Suprapubic skin (tissue), 3 donors: Measurements from ENCODE around the gene VAMP3.

Experiments used
- CTCF ChIP-seq, 2 donors: fragments of 200-600 bp in 1 of 2; fragments of 450-650 bp in 1 of 2; sonication (generic) in 1 of 2; IDR thresholded peaks; one replicate each; pipeline ENCODE4 v1.5.1; 2016 to 2019; ENCODE audit warnings: antibody characterized with exemption in 2 of 2, mild to moderate bottlenecking in 1 of 2, moderate library complexity in 1 of 2
- POLR2A ChIP-seq, 2 donors: fragments of 450-650 bp; IDR thresholded peaks; one replicate each; pipeline ENCODE4 v1.6.1; 2017; ENCODE audit warnings: antibody characterized with exemption in 2 of 2, mild to moderate bottlenecking in 2 of 2, moderate library complexity in 2 of 2

DNA sequence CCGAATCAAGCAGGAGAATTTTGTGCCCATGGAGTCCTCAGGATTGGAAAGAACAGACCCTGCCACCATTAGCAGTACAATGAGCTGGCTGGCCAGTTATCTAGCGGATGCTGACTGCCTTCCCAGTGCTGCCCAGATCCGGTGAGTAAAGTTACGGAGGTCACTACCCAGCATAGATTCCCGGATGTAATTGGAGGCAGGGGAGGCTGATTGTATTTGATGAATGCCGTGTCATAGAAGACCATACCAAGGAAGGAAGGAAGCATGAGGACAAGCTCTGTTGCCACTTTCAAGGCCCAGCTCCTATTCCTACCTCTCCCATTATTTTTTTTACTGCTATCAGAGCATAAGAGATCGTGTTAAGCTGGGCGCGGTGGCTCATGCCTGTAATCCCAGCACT is 26.2 kb upstream of the VAMP3 start:
- TF ChIP-seq CTCF (IDR thresholded peaks at IDR 0.05), result no peak
- TF ChIP-seq POLR2A (IDR thresholded peaks at IDR 0.05), result no peak
